ENCODE results near the gene S100A9. TPM values are rescaled to one million over a fixed set of nuclear protein-coding genes. Genes with fewer than 3 reads are reported as not detected.

Gene S100A9
- total RNA-seq, 1 experiment from 2014 or later = not detected

GRCh38 chr1:153343040-153343681 is 14.5 kb upstream of the S100A9 start:
- no peak overlapping the region for H4K5ac ChIP-seq (ENCODE audit: insufficient read length, low read depth, low read length)
- WGBS (ENCODE audit: extremely low coverage, insufficient read length, low lambda C conversion rate) = no CpG with 5 or more reads among the region's 5 CpGs
- DNase-seq = no peak
- no peaks in the 10 kb centered on the region for H3K4me1 ChIP-seq (ENCODE audit: insufficient read depth, low read length)
- no peaks in the 10 kb centered on the region for H4K20me1 ChIP-seq (ENCODE audit: control insufficient read depth, insufficient read depth, insufficient read length)
- H3K14ac ChIP-seq (ENCODE audit: insufficient read depth, low read length) = no peak overlapping the region
- no peak overlapping the region for H2AFZ ChIP-seq (ENCODE audit: low read length)
- H2BK5ac ChIP-seq (ENCODE audit: insufficient read length, low read length) = no peak overlapping the region
- no peak overlapping the region for H3K27ac Mint-ChIP-seq
- H3K4me1 Mint-ChIP-seq = peaks cover 0 to 5% of the 10 kb centered on the region in 2 experiments; a peak in 2 of 4 replicates
- no peak overlapping the region for H3K23ac ChIP-seq (ENCODE audit: insufficient read length, low read depth, low read length)
- no peaks in the 10 kb centered on the region for H3K23me2 ChIP-seq (ENCODE audit: insufficient read length, low read depth, low read length, poor library complexity, severe bottlenecking)
- H3T11ph ChIP-seq (ENCODE audit: low read length) = no peak overlapping the region
- H3K79me1 ChIP-seq (ENCODE audit: insufficient read depth, low read depth, low read length, poor library complexity, severe bottlenecking) = no peaks in the 10 kb centered on the region
- no peak overlapping the region for H2BK12ac ChIP-seq (ENCODE audit: insufficient read length, low read depth, low read length)
- H3K4me3 Mint-ChIP-seq = no peak overlapping the region
- peaks cover 19% of the 10 kb centered on the region for H3K27me3 Mint-ChIP-seq (ENCODE audit: low read depth)
- no peak overlapping the region for H3K4me2 ChIP-seq (ENCODE audit: insufficient read depth, insufficient read length, low read length)
- H2BK120ac ChIP-seq (ENCODE audit: low read depth, low read length, poor library complexity, severe bottlenecking) = no peak overlapping the region
- H3K9me3 Mint-ChIP-seq = no peaks in the 10 kb centered on the region
- no peak overlapping the region for H3K9ac ChIP-seq (ENCODE audit: extremely low read depth, insufficient read length, low read length)
- no peak overlapping the region for H4K91ac ChIP-seq (ENCODE audit: insufficient read length, low read depth, low read length)
- H2BK20ac ChIP-seq (ENCODE audit: low read depth, low read length, poor library complexity, severe bottlenecking) = no peak overlapping the region
- no peaks in the 10 kb centered on the region for H3K36me3 Mint-ChIP-seq (ENCODE audit: insufficient read depth in 1 of 3, low read depth in 3 of 3)
- no peaks in the 10 kb centered on the region for H3K9me3 ChIP-seq (ENCODE audit: control insufficient read depth, low read depth, low read length)
- H3K79me2 ChIP-seq (ENCODE audit: insufficient read depth, low read length) = no peaks in the 10 kb centered on the region
- no peak overlapping the region for H3K56ac ChIP-seq (ENCODE audit: insufficient read length, low read depth, low read length)
- no peak for TF ChIP-seq CTCF (conservative IDR thresholded peaks at IDR 0.05)
- H3K27ac ChIP-seq (ENCODE audit: insufficient read length, low read depth, low read length) = no peak overlapping the region
- H2AK5ac ChIP-seq (ENCODE audit: insufficient read length, low read length) = no peak overlapping the region
- H3K4ac ChIP-seq (ENCODE audit: low read depth, low read length) = no peak overlapping the region
- no peak overlapping the region for H3K18ac ChIP-seq (ENCODE audit: insufficient read length, low read depth, low read length)
- no peak overlapping the region for H2BK15ac ChIP-seq (ENCODE audit: low read depth, low read length)
- H3K27me3 ChIP-seq (ENCODE audit: insufficient read depth, low read length) = no peaks in the 10 kb centered on the region
- H4K8ac ChIP-seq (replicated peaks; ENCODE audit: insufficient read length, low read depth, low read length) = no peak overlapping the region

Data from H9 (cell line).